Liver (tissue), 3 donors: ENCODE measurements around the gene SAMD1.

Experiments used
- ATF3 ChIP-seq: IDR thresholded peaks from 2 replicates; pipeline ENCODE4 v1.6.1; 2016; ENCODE audit warnings: antibody characterized with exemption
- JUND ChIP-seq, 2 donors: IDR thresholded peaks; 2 replicates each; pipeline ENCODE4 v1.6.1; 2016; ENCODE audit warnings: antibody characterized with exemption in 2 of 2
- MAX ChIP-seq: IDR thresholded peaks from 2 replicates; pipeline ENCODE4 v1.6.1; 2016; ENCODE audit warnings: antibody characterized with exemption
- RXRA ChIP-seq, 2 donors: IDR thresholded peaks; 2 replicates each; pipeline ENCODE4 v1.6.1; 2017 to 2018; ENCODE audit warnings: antibody characterized with exemption in 2 of 2, mild to moderate bottlenecking in 1 of 2
- TAF1 ChIP-seq: conservative IDR thresholded peaks from 2 replicates; pipeline ENCODE4 v1.6.1; 2016; ENCODE audit warnings: antibody characterized with exemption, mild to moderate bottlenecking
- TF ChIP-seq, protein P1 (sequence below): fragments of 150-350 bp; IDR thresholded peaks from 2 replicates; pipeline ENCODE4 v1.5.1; 2017; ENCODE audit warnings: improper control_type of control experiment, low read depth, low read length; ENCODE audit not compliant: missing input control
- TF ChIP-seq, protein P2 (sequence below): IDR thresholded peaks from 2 replicates; pipeline ENCODE4 v1.6.1; 2016; ENCODE audit warnings: antibody characterized with exemption, mild to moderate bottlenecking
- donor health status: healthy.
- donor health status: healthy.

DNA sequence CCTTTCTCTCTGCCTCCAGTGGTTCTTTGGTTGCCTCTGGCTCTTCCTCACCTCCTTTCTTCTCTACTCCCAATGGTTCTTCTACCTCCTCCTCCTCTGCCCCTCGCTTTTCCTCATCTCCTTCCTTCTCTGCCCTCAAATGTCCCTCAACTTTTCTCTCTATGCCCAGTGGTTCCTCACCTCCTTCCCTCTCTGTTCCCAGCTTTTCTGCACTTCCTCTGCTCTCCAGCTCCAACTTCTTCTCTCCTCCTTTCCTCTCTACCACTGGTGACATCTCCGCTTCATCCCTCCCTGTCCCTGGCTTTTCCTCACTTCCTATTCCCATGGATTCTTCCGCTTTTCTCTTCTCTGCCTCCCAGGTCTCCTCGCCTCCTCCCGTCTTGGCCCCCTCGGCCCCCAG lies 36.5 kb downstream of the SAMD1 start:
- TF ChIP-seq, protein P1, sequence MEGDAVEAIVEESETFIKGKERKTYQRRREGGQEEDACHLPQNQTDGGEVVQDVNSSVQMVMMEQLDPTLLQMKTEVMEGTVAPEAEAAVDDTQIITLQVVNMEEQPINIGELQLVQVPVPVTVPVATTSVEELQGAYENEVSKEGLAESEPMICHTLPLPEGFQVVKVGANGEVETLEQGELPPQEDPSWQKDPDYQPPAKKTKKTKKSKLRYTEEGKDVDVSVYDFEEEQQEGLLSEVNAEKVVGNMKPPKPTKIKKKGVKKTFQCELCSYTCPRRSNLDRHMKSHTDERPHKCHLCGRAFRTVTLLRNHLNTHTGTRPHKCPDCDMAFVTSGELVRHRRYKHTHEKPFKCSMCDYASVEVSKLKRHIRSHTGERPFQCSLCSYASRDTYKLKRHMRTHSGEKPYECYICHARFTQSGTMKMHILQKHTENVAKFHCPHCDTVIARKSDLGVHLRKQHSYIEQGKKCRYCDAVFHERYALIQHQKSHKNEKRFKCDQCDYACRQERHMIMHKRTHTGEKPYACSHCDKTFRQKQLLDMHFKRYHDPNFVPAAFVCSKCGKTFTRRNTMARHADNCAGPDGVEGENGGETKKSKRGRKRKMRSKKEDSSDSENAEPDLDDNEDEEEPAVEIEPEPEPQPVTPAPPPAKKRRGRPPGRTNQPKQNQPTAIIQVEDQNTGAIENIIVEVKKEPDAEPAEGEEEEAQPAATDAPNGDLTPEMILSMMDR = no peak
- TF ChIP-seq, protein P2, sequence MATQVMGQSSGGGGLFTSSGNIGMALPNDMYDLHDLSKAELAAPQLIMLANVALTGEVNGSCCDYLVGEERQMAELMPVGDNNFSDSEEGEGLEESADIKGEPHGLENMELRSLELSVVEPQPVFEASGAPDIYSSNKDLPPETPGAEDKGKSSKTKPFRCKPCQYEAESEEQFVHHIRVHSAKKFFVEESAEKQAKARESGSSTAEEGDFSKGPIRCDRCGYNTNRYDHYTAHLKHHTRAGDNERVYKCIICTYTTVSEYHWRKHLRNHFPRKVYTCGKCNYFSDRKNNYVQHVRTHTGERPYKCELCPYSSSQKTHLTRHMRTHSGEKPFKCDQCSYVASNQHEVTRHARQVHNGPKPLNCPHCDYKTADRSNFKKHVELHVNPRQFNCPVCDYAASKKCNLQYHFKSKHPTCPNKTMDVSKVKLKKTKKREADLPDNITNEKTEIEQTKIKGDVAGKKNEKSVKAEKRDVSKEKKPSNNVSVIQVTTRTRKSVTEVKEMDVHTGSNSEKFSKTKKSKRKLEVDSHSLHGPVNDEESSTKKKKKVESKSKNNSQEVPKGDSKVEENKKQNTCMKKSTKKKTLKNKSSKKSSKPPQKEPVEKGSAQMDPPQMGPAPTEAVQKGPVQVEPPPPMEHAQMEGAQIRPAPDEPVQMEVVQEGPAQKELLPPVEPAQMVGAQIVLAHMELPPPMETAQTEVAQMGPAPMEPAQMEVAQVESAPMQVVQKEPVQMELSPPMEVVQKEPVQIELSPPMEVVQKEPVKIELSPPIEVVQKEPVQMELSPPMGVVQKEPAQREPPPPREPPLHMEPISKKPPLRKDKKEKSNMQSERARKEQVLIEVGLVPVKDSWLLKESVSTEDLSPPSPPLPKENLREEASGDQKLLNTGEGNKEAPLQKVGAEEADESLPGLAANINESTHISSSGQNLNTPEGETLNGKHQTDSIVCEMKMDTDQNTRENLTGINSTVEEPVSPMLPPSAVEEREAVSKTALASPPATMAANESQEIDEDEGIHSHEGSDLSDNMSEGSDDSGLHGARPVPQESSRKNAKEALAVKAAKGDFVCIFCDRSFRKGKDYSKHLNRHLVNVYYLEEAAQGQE = no peak
- TF ChIP-seq ATF3 (no peak), MAX (no peak), TAF1 (no peak), RXRA (IDR thresholded peaks at IDR 0.05) (no peak), JUND (IDR thresholded peaks at IDR 0.05) (no peak)
